Glomerular visceral epithelial cell (primary cell): ENCODE results near the gene PRPH.
A peak's percentile ranks its signal among the peaks of the same experiment; 100 is the strongest.
"Not testable (repeated sequence)": the region's sequence is repeated elsewhere in the genome, so short reads cannot be mapped to it uniquely, and the experiment has no call there.

Experiments
- DNase-seq: peaks from one replicate; pipeline ENCODE4 v3.0.0-alpha.2; 2016; ENCODE audit errors: extremely low spot score

Gene PRPH

GRCh38 chr12:49332891-49333371 is 38.0 kb downstream of the PRPH start:
- DNase-seq, result no peak

GRCh38 chr12:49333778-49334177 is 38.8 kb downstream of the PRPH start:
- DNase-seq, result not testable (repeated sequence)

- DNase-seq, result no peak
Observed at GRCh38 chr12:49334226-49334625, 39.3 kb downstream of the PRPH start.

- DNase-seq, result no peak
Observed at GRCh38 chr12:49334681-49335080, 39.7 kb downstream of the PRPH start.

- no peak for DNase-seq
Observed at GRCh38 chr12:49335118-49335954, 40.4 kb downstream of the PRPH start.

- no peak for DNase-seq
Observed at GRCh38 chr12:49335955-49336644, 41.2 kb downstream of the PRPH start.

GRCh38 chr12:49336645-49337584 is 42.0 kb downstream of the PRPH start, which contains the start of gene C1QL4:
Gene C1QL4, minus strand, starts transcription at chr12:49337188. Its CDS starts 711 bp downstream, at chr12:49336477.
- peak; percentile 81 for DNase-seq

- DNase-seq, result no peak
Observed at GRCh38 chr12:49338830-49339463, 44.0 kb downstream of the PRPH start.

GRCh38 chr12:49339464-49339861 is 44.5 kb downstream of the PRPH start:
- DNase-seq, result no peak

- DNase-seq, result no peak
Observed at GRCh38 chr12:49340095-49340870, 45.3 kb downstream of the PRPH start.

GRCh38 chr12:49340971-49341776 is 46.2 kb downstream of the PRPH start:
- no peak for DNase-seq

GRCh38 chr12:49341777-49342065 is 46.8 kb downstream of the PRPH start:
- no peak for DNase-seq

- peak; percentile 67 for DNase-seq
Observed at GRCh38 chr12:49342066-49342913, 47.3 kb downstream of the PRPH start.

GRCh38 chr12:49342914-49343731 is 48.2 kb downstream of the PRPH start:
- no peak for DNase-seq

GRCh38 chr12:49344486-49345050 is 49.6 kb downstream of the PRPH start:
- DNase-seq, result no peak

- peak; percentile 83 for DNase-seq
Observed at GRCh38 chr12:49345051-49345824, 50.3 kb downstream of the PRPH start.
